Measurements from ENCODE around the gene SHC4. TPM values are rescaled to one million over a fixed set of nuclear protein-coding genes. Genes with fewer than 3 reads are reported as not detected.

Gene SHC4
- polyA plus RNA-seq, 3 donors, result 0.09 TPM; not detected in 2

- Mint-ChIP-seq H3K27ac (peak overlapping the region in 3 of 7 donors; percentile 65 to 78 (median 68)), H3K27me3 (ENCODE audit: low read depth in 3 of 3) (no peaks in the 10 kb centered on the region), H3K36me3 (peaks cover 67 to 83% of the 10 kb centered on the region in 2 donors), H3K9me3 (no peaks in the 10 kb centered on the region), H3K4me3 (no peak overlapping the region), H3K4me1 (no peaks in the 10 kb centered on the region)
- Histone ChIP-seq H4K20me1 (ENCODE audit: insufficient read depth, low read length) (no peaks in the 10 kb centered on the region), H3K9me3 (replicated peaks in 1 of 2; ENCODE audit: control insufficient read depth in 1 of 2, insufficient read depth in 1 of 2, low read length in 2 of 2) (no peaks in the 10 kb centered on the region), H3K9ac (ENCODE audit: insufficient read depth, low read length, poor library complexity, severe bottlenecking) (no peak overlapping the region), H3K36me3 (replicated peaks in 1 of 2; ENCODE audit: control insufficient read depth in 1 of 2, insufficient read depth in 2 of 2, low read length in 2 of 2) (peaks cover 49 to 91% of the 10 kb centered on the region in 2 donors), H3K79me2 (ENCODE audit: insufficient read depth, low read length) (no peaks in the 10 kb centered on the region), H3K4me2 (replicated peaks; ENCODE audit: extremely low read depth, low read length, poor library complexity, severe bottlenecking) (no peak overlapping the region), H3K4me3 (replicated peaks in 1 of 3; ENCODE audit: low read depth in 2 of 3, low read length in 3 of 3) (no peak overlapping the region), H3K27me3 (ENCODE audit: control insufficient read depth in 2 of 2, insufficient read depth in 2 of 2, low read length in 2 of 2) (no peaks in the 10 kb centered on the region), H3K27ac (ENCODE audit: low read depth in 1 of 2, low read length in 2 of 2) (peak overlapping the region in 1 of 2 donors; percentile 15), H2AFZ (ENCODE audit: insufficient read depth, low read depth, low read length, poor library complexity, severe bottlenecking) (no peak overlapping the region), H3K4me1 (ENCODE audit: control insufficient read depth in 1 of 2, insufficient read depth in 2 of 2, low read length in 2 of 2) (no peaks in the 10 kb centered on the region)
- DNase-seq, result no peak
- WGBS (ENCODE audit: insufficient coverage), result 100% methylated on average over 2 of the region's 2 CpGs
- TF ChIP-seq CTCF (IDR thresholded peaks at IDR 0.05), result no peak
- intact Hi-C loops (cut with micrococcal nuclease), result no loop called here
These were observed 178.0 kb downstream of the SHC4 start for GRCh38 chr15:48785712-48786111.

- peak overlapping the region in 2 of 7 donors; percentile 11 to 55 for H3K27ac Mint-ChIP-seq
- intact Hi-C loops (cut with micrococcal nuclease), result no loop called here
- H3K36me3 ChIP-seq (replicated peaks in 1 of 2; ENCODE audit: control insufficient read depth in 1 of 2, insufficient read depth in 2 of 2, low read length in 2 of 2), result peaks cover 52 to 91% of the 10 kb centered on the region in 2 donors
These were observed 178.5 kb downstream of the SHC4 start for GRCh38 chr15:48785195-48785594.

More at GRCh38 chr15:48785195-48785594, 178.5 kb downstream of the SHC4 start:
- Histone ChIP-seq H3K4me3 (replicated peaks in 1 of 3; ENCODE audit: low read depth in 2 of 3, low read length in 3 of 3) (no peak overlapping the region), H2AFZ (ENCODE audit: insufficient read depth, low read depth, low read length, poor library complexity, severe bottlenecking) (no peak overlapping the region), H4K20me1 (ENCODE audit: insufficient read depth, low read length) (no peaks in the 10 kb centered on the region), H3K9me3 (replicated peaks in 1 of 2; ENCODE audit: control insufficient read depth in 1 of 2, insufficient read depth in 1 of 2, low read length in 2 of 2) (no peaks in the 10 kb centered on the region), H3K79me2 (ENCODE audit: insufficient read depth, low read length) (no peaks in the 10 kb centered on the region), H3K4me2 (replicated peaks; ENCODE audit: extremely low read depth, low read length, poor library complexity, severe bottlenecking) (no peak overlapping the region), H3K9ac (ENCODE audit: insufficient read depth, low read length, poor library complexity, severe bottlenecking) (no peak overlapping the region), H3K27ac (ENCODE audit: low read depth in 1 of 2, low read length in 2 of 2) (peak overlapping the region in 1 of 2 donors; percentile 15), H3K4me1 (ENCODE audit: control insufficient read depth in 1 of 2, insufficient read depth in 2 of 2, low read length in 2 of 2) (no peaks in the 10 kb centered on the region), H3K27me3 (ENCODE audit: control insufficient read depth in 2 of 2, insufficient read depth in 2 of 2, low read length in 2 of 2) (no peaks in the 10 kb centered on the region)
- WGBS (ENCODE audit: insufficient coverage), result 100% methylated on average over 3 of the region's 3 CpGs
- H3K9me3 Mint-ChIP-seq, result no peaks in the 10 kb centered on the region
- no peaks in the 10 kb centered on the region for H3K27me3 Mint-ChIP-seq (ENCODE audit: low read depth in 3 of 3)
- H3K4me3 Mint-ChIP-seq, result no peak overlapping the region
- TF ChIP-seq CTCF (IDR thresholded peaks at IDR 0.05), result no peak
- no peak for DNase-seq
- no peaks in the 10 kb centered on the region for H3K4me1 Mint-ChIP-seq
- peaks cover 67 to 83% of the 10 kb centered on the region in 2 donors for H3K36me3 Mint-ChIP-seq

All from CD14-positive monocyte (primary cell).